Testis (tissue), 3 donors: ENCODE data around the gene TMEM42. TPM values are rescaled to one million over a fixed set of nuclear protein-coding genes. Genes with fewer than 3 reads are reported as not detected.
A peak's percentile ranks its signal among the peaks of the same experiment; 100 is the strongest.

Experiments used
- DNase-seq: peaks from one replicate; pipeline ENCODE4 v3.0.0-alpha.2; 2019
- H3K27ac ChIP-seq, 2 donors: fragments of 200-600 bp; sonication (generic); one replicate each; pipeline ENCODE4 v1.5.1; 2019
- H3K27me3 ChIP-seq: fragments of 200-600 bp; sonication (generic); one replicate; pipeline ENCODE4 v1.5.1; 2019
- H3K36me3 ChIP-seq: fragments of 200-600 bp; sonication (generic); one replicate; pipeline ENCODE4 v1.5.1; 2017; ENCODE audit warnings: low read depth; ENCODE audit errors: missing control alignments
- H3K4me1 ChIP-seq: fragments of 200-600 bp; sonication (generic); one replicate; pipeline ENCODE4 v1.5.1; 2019
- H3K4me3 ChIP-seq, 2 donors: fragments of 200-600 bp; sonication (generic); one replicate each; pipeline ENCODE4 v1.5.1; 2017 to 2019
- H3K9me3 ChIP-seq: fragments of 200-600 bp; sonication (generic); one replicate; pipeline ENCODE4 v1.5.1; 2017
- CTCF ChIP-seq, 3 experiments: fragments of 450-650 bp in 2 of 3; fragments of 200-600 bp in 1 of 3; sonication (generic) in 1 of 3; IDR thresholded peaks; one replicate each; pipeline ENCODE4 v1.5.1; 2016 to 2019; ENCODE audit warnings: antibody characterized with exemption in 3 of 3, mild to moderate bottlenecking in 2 of 3, moderate library complexity in 1 of 3
- POLR2A ChIP-seq: fragments of 450-650 bp; IDR thresholded peaks from one replicate; pipeline ENCODE4 v1.6.1; 2017; ENCODE audit warnings: antibody characterized with exemption, mild to moderate bottlenecking, moderate library complexity
- WGBS, 2 donors: methylation state at CpG; one replicate each; pipeline ENCODE4 v1.1.5; 2018; 5-methylcytosine and 5-hydroxymethylcytosine counted together
- intact Hi-C: fragments of 100-400 bp; cut with DNase I; formaldehyde crosslinking; loops from one replicate; pipeline ENCODE4 v1.15.1; 2023; ENCODE audit warnings: low total_unique reads
- polyA plus RNA-seq: library from polyadenylated mRNA; stranded (reverse); fragments of 350-450 nt; fragmentation: Illumina TruSeq; extraction: RNeasy Lipid Tissue Mini Kit (QIAGEN cat#74804); gene quantifications from one replicate; pipeline ENCODE4 v1.2.3, GENCODE V29; 2014; ENCODE audit warnings: low read depth, low replicate concordance; ENCODE audit not compliant: insufficient read depth
- total RNA-seq, 2 donors: library from RNA; depleted of rRNA; stranded (reverse); fragments of >200 nt; gene quantifications; one replicate each; pipeline ENCODE4 v1.2.3, GENCODE V29; 2016

Gene TMEM42
- total and polyA plus RNA-seq, 3 donors from 2014 or later: 42.2 to 46.4 (median 42.2) TPM

GRCh38 chr3:44890258-44890657 lies 28.5 kb downstream of the TMEM42 start:
- H3K9me3 ChIP-seq: no peaks in the 10 kb centered on the region

GRCh38 chr3:44890852-44891251 lies 29.1 kb downstream of the TMEM42 start:
- no peaks in the 10 kb centered on the region for H3K36me3 ChIP-seq
- H3K4me1 ChIP-seq: peaks cover 4% of the 10 kb centered on the region
- TF ChIP-seq POLR2A (no peak), CTCF (IDR thresholded peaks at IDR 0.05) (no peak)
- H3K27ac ChIP-seq: no peak overlapping the region
- H3K9me3 ChIP-seq: no peaks in the 10 kb centered on the region
- H3K4me3 ChIP-seq: no peak overlapping the region
- intact Hi-C loops: no loop called here
- H3K27me3 ChIP-seq: no peaks in the 10 kb centered on the region
- 80 to 90% methylated on average over 3 of the region's 3 CpGs for WGBS, 2 donors
- no peak for DNase-seq

More at GRCh38 chr3:44890258-44890657, 28.5 kb downstream of the TMEM42 start:
- DNase-seq: no peak
- H3K4me1 ChIP-seq: peaks cover 4% of the 10 kb centered on the region
- no peak overlapping the region for H3K4me3 ChIP-seq
- no peaks in the 10 kb centered on the region for H3K36me3 ChIP-seq
- no peak overlapping the region for H3K27ac ChIP-seq
- TF ChIP-seq POLR2A: no peak
- TF ChIP-seq CTCF (IDR thresholded peaks at IDR 0.05): no peak
- H3K27me3 ChIP-seq: no peaks in the 10 kb centered on the region
- intact Hi-C loops: no loop called here
- 71 to 94% methylated on average over 2 to 3 of the region's 3 CpGs for WGBS, 2 donors

DNA sequence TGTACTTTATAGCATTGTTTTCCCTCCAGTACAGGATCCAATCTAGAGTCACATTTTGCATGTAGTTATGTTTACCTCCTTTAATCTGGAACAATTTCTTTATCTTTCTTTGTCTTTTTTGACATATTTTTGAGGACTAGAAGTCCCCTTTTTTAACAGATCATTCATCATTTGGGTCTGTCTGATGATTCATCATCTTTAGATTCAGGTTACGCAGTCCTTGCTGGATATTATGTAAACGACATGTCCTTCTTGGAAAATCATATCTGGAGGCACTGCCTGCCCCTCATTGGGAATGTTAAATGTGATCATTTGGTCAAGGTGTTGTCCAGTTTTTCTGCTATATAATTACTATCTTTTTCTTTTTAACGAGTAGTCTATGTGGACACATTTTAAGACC lies 31.0 kb downstream of the TMEM42 start:
- H3K36me3 ChIP-seq: no peaks in the 10 kb centered on the region
- H3K9me3 ChIP-seq: no peaks in the 10 kb centered on the region
- WGBS, 2 donors: 69 to 81% methylated on average over 3 of the region's 3 CpGs
- TF ChIP-seq POLR2A: no peak
- no peak for TF ChIP-seq CTCF (IDR thresholded peaks at IDR 0.05)
- no peaks in the 10 kb centered on the region for H3K27me3 ChIP-seq
- intact Hi-C loops: no loop called here
- H3K4me1 ChIP-seq: peaks cover 4% of the 10 kb centered on the region
- no peak overlapping the region for H3K27ac ChIP-seq
- no peak for DNase-seq
- no peak overlapping the region for H3K4me3 ChIP-seq

- intact Hi-C loops: no loop called here
- Histone ChIP-seq H3K36me3 (no peaks in the 10 kb centered on the region), H3K4me1 (peaks cover 4% of the 10 kb centered on the region), H3K27me3 (no peaks in the 10 kb centered on the region), H3K4me3 (no peak overlapping the region), H3K9me3 (no peaks in the 10 kb centered on the region), H3K27ac (no peak overlapping the region)
- WGBS, 2 donors: 27 to 28% methylated on average over 2 of the region's 2 CpGs
- no peak for TF ChIP-seq CTCF (IDR thresholded peaks at IDR 0.05)
- TF ChIP-seq POLR2A: no peak
- DNase-seq: no peak
Measured at GRCh38 chr3:44893097-44893496, 31.4 kb downstream of the TMEM42 start.

- Histone ChIP-seq H3K36me3 (no peaks in the 10 kb centered on the region), H3K4me3 (no peak overlapping the region), H3K9me3 (no peaks in the 10 kb centered on the region), H3K4me1 (peaks cover 4% of the 10 kb centered on the region), H3K27ac (no peak overlapping the region), H3K27me3 (no peaks in the 10 kb centered on the region)
- WGBS, 2 donors: 40 to 67% methylated on average over 5 of the region's 5 CpGs
- no peak for TF ChIP-seq POLR2A
- no peak for TF ChIP-seq CTCF (IDR thresholded peaks at IDR 0.05)
- intact Hi-C loops: no loop called here
- peak; percentile 16 for DNase-seq
Measured at GRCh38 chr3:44894485-44894884, 32.8 kb downstream of the TMEM42 start.
